HG03378 (cell line): Measurements from ENCODE around the gene MSRB3.

ENCODE experiments used
- ATAC-seq: cut with Tn5 transposase; IDR thresholded peaks from one replicate; pipeline ENCODE4 v1.9.1; 2021; ENCODE audit warnings: mild to moderate bottlenecking, moderate library complexity; ENCODE audit not compliant: unreplicated experiment

MSRB3 gene

DNA sequence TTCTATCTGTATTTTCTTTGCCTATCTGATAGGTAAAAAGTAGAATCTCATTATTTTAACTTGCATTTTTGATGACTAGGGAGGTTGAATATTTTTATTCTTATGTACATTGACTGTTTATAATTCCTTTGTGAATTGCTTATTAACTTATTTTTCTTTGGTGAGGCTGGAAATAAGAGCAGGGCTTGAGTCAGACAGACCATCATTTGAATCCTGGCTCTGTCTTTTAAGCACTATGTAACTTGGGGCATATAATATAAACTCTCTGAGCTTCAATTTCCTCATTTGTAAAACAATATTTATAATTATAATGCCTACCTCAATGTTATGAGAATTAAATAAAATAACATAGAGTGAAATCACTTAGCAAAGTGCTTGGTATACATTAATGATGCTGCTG, 108.9 kb downstream of the MSRB3 start:
- ATAC-seq = no peak

GRCh38 chr12:65389436-65389835, 111.0 kb downstream of the MSRB3 start:
- ATAC-seq = no peak

DNA sequence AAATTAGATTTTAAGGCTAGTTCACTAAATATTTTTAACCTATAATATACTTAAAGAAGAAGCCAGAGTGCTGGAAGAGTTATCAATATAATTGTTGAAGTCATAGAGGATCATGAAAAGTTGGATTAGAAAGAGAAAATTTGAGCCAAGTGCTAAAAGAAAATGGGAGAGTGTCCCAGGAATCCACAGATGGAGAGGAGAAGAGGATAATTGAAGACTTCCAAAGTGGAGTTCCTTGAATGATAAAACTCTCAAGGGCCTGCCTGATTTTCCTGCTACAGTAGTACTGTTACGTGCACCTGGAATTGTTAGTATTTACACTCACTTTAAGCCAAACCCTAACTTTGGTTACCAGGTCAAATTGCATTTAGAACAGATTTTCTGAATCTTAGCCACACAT, 113.2 kb downstream of the MSRB3 start:
- ATAC-seq = no peak

DNA sequence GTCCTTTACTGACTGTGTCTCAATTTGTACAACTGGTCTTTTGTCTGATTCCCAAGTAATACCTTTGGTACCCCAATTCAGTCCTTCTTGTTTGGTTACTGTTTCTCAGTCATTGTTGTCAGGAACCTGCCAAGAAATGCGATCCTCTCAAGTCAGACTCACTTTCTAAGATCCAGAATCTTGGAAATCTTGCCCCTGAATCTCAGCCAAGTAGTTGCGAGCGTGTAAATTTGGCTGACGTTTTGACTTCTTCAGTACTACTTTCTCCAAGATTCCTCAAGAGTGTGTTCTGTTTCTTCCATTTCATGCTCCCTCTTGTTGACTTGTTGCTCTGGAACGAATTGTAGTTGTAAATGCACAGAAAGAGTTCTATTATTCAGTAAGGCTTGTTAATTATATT, 114.0 kb downstream of the MSRB3 start:
- ATAC-seq = no peak

DNA sequence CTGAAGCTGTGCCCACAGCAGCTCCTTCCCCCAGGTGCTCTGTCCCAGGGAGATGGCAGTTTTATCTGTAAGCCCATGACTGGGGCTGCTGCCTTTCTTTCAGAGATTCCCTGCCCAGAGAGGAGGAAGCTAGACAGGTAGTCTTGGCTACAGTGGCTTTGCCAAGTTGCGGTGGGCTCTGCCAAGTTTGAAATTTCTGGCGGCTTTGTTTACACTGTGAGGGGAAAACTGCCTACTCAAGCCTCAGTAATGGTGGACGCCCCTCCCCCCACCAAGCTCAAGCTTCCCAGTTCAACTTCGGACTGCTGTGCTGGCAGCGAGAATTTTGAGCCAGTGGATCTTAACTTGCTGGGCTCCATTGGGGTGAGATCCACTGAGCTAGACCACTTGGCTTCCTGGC, 124.7 kb downstream of the MSRB3 start:
- ATAC-seq = no peak

DNA sequence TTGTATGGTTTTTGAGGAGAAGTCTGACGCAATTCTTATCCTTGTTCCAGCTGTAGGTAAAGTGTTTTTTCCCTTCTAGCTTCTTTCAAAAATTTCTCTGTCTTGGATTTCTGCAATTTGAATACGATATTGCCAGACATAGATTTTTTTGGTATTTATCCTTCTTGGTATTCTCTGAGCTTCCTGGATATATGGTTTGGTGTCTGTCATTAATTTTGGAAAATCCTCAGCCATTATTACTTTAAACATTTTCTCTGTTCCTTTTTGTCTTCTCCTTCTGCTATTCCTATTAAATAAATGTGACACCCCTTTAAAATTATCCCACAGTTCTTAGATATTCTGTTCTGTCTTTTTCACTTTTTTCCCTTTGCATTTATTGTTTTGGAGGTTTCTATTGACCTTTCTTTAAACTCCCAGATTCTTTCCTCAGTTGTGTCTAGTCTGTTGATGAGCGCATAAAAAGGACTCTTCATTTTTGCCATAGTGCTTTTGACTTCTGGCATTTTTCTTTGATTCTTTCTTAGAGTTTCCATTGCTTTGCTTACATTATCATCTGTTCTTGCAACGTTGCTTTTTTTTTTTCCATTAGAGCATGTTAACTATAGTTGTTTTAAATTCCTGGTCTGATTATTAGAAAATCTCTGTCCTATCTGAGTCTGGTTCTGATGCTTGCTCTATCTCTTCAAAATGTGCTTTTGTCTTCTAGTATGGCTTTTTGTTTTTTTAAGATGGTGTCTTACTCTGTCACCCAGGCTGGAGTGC, 129.1 kb downstream of the MSRB3 start:
- ATAC-seq = no peak

DNA sequence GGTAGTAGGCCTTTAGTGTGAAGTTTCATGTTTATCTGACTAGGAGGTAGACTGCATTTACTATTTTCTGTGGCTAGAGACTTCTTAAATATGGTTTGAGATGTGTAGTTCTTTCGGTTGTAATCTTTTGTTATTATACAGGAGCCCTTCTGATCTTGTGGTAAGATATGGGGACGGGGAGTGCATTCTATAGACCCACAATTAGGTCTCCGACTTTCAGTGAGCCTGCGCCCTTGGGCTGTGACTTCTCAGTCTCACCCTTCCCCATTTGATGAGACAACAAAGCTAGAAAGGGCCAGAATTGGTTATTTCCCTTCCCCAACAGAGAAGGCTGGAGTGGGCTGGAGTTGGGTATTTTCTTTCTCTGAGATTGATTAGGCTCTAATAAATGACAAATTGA, 130.0 kb downstream of the MSRB3 start:
- ATAC-seq = no peak

- no peak for ATAC-seq
Measured at GRCh38 chr12:65409726-65410125, 131.2 kb downstream of the MSRB3 start.

GRCh38 chr12:65411171-65411570, 132.7 kb downstream of the MSRB3 start:
- ATAC-seq = no peak

DNA sequence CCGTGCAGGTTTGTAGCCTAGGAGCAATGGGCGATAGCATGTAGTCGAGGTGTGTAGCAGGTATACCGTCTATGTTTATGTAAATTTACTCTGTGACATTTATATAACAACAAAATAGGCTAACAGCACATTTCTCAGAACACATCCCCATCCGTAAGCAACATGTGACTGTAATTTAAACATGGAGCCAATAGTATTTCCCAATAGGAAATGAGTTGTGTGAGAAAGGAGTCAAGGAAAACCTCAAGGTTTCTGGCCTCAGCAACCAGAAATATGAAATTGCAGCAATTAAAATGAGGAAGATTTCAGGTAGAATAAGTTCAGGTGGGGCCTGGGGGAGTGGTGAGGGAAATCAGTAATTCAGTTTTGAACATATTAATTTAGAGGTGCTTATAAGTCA, 136.0 kb downstream of the MSRB3 start:
- no peak for ATAC-seq

GRCh38 chr12:65415826-65416225, 137.3 kb downstream of the MSRB3 start:
- ATAC-seq = no peak

- ATAC-seq = no peak
Measured at GRCh38 chr12:65419284-65420072, 141.0 kb downstream of the MSRB3 start.

DNA sequence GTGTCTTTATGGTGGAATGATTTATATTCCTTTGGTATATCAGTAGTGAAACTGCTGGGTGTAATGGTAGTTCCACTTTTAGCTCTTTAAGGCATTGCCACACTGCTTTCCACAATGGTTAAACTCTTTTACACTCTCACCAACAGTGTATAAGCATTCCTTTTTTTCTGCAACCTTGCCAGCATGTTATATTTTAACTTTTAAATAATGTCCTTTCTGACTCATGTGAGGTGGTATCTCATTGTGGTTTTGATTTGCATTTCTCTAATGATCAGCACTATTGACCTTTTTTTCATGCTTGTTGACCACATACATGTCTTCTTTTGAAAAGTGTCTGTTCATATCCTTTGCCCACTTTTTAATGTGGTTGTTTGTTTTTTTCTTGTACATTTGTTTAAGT, 142.5 kb downstream of the MSRB3 start:
- no peak for ATAC-seq

DNA sequence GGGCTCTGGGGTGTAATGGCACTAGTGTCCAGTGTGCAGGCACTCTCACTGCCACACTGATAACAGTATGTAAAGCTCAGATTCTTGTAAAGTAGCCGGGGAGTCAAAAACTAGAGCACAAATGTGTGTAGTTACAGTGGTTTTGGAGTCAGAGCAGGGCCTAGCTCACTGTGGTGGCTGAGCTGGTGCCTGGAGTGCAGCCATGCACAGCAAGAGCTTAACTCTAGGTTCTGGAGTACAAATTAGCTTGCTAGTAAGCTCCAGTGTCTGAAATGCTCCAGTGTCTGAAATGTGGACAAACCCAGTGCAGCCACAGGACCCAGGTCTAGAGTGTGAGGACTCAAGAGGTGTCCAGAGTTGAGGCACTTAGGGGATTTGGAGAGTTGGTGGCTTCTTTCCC, 149.2 kb downstream of the MSRB3 start:
- ATAC-seq = no peak

- no peak for ATAC-seq
Measured at GRCh38 chr12:65430006-65430405, 151.5 kb downstream of the MSRB3 start.

- no peak for ATAC-seq
Measured at GRCh38 chr12:65430571-65431306, 152.3 kb downstream of the MSRB3 start.

DNA sequence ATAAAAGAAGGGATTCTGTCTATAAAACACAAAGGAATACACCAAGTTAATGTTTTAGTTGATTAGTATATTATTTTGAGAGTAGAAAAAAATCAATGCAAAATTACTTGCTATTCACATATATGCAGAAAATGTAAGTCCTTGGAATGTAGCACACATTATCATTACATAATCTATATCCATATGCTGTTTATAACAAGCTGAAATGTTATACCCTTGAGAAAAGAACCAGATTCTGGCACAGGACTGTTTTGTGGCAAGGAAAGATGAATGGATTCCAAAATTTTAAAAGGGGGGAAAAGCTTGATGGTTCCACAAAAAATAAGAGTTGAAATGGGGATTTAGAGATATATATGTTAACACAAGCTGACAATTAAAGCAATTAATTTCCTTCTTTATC, 153.6 kb downstream of the MSRB3 start:
- ATAC-seq = no peak

- no peak for ATAC-seq
Measured at GRCh38 chr12:65432651-65433050, 154.2 kb downstream of the MSRB3 start.

DNA sequence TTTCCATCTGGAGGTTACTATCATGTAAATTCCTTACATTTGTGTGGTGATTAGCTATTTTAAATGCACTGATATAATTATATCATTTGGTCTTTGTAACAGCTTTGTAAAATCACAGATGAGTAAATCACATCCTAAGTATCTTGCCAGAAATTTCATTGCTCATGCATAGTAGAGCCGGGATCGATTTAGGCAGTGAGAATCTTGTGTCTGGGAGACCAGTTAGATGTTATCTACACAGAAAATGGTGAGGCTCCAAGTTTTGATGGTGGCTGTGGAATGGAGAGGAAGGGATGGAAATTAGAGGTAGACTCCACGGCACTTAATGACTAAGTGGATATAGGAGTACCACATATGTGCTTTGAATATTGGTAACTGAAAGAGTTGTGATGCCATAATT, 156.3 kb downstream of the MSRB3 start:
- no peak for ATAC-seq

- ATAC-seq = no peak
Measured at GRCh38 chr12:65443038-65443437, 164.6 kb downstream of the MSRB3 start.

- ATAC-seq = no peak
Measured at GRCh38 chr12:65444996-65445395, 166.5 kb downstream of the MSRB3 start.

DNA sequence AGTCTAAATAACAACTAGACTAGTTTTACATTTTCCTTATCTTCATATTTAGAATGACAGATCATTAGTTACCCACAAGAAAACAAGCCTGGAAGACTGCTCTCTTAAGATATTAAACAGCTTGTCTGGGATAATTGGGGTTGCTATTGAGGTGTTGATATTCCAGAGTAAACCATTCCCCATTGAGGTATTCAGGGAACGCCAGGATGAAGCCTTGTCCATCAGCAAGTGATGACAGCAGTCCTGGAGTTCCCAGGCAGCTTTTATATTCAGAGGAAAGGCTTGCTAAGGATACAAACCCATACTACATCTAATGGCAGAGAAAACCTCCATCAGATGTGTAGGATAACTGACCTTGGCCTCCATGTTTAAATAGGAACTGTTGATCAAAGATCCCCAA, 168.4 kb downstream of the MSRB3 start:
- ATAC-seq = no peak
